GM12878 (cell line): ENCODE measurements around the gene CDK5RAP1.

ENCODE experiments used
- BCL11A ChIP-seq: IDR thresholded peaks from 2 replicates; pipeline ENCODE4 v1.6.1; 2011; ENCODE audit warnings: low read depth, low read length
- BMI1 ChIP-seq: fragments of 450-650 bp; IDR thresholded peaks from 2 replicates; pipeline ENCODE4 v1.6.1; 2016; ENCODE audit warnings: mild to moderate bottlenecking, moderate library complexity, borderline replicate concordance
- EP300 ChIP-seq, 2 experiments: fragments of 150-350 bp in 1 of 2; IDR thresholded peaks; 2 replicates each; pipeline ENCODE4 v1.6.1; 2011 to 2012; ENCODE audit warnings: low read depth in 2 of 2, low read length in 2 of 2, borderline replicate concordance in 1 of 2, improper control_type of control experiment in 1 of 2, inconsistent platforms in 1 of 2; ENCODE audit not compliant: control insufficient read depth in 1 of 2
- MEF2A ChIP-seq: IDR thresholded peaks from 2 replicates; pipeline ENCODE4 v1.6.1; 2011; ENCODE audit warnings: low read depth, mild to moderate bottlenecking, low read length, moderate library complexity; ENCODE audit not compliant: insufficient read depth
- MXI1 ChIP-seq: fragments of 150-350 bp; IDR thresholded peaks from 2 replicates; pipeline ENCODE4 v1.6.1; 2011; ENCODE audit warnings: low read depth, mild to moderate bottlenecking, inconsistent platforms, low read length, improper control_type of control experiment
- NR2C2 ChIP-seq: IDR thresholded peaks from 2 replicates; pipeline ENCODE4 v1.6.1; 2011; ENCODE audit warnings: borderline replicate concordance, low read depth; ENCODE audit not compliant: control insufficient read depth, insufficient read length
- NR2F1 ChIP-seq: fragments of 450-650 bp; conservative IDR thresholded peaks from 2 replicates; pipeline ENCODE4 v1.6.1; 2017; ENCODE audit warnings: mild to moderate bottlenecking
- POLR2A ChIP-seq: IDR thresholded peaks from 2 replicates; pipeline ENCODE4 v1.6.1; 2011; ENCODE audit warnings: low read depth, mild to moderate bottlenecking, low read length
- REST ChIP-seq: IDR thresholded peaks from 2 replicates; pipeline ENCODE4 v1.6.1; 2012; ENCODE audit warnings: mild to moderate bottlenecking, low read depth, low read length
- SPI1 ChIP-seq: IDR thresholded peaks from 2 replicates; pipeline ENCODE4 v1.6.1; 2011; ENCODE audit warnings: low read depth, mild to moderate bottlenecking, low read length, moderate library complexity, borderline replicate concordance; ENCODE audit not compliant: insufficient read depth
- TAF1 ChIP-seq: IDR thresholded peaks from 2 replicates; pipeline ENCODE4 v1.6.1; 2011; ENCODE audit warnings: mild to moderate bottlenecking, low read depth, low read length, borderline replicate concordance
- YY1 ChIP-seq: IDR thresholded peaks from 2 replicates; pipeline ENCODE4 v1.6.1; 2011; ENCODE audit warnings: low read depth, mild to moderate bottlenecking, low read length
- ZNF274 ChIP-seq: IDR thresholded peaks from one replicate; pipeline ENCODE4 v1.8.0; 2011; ENCODE audit not compliant: insufficient read length, insufficient read depth

- TF ChIP-seq BCL11A (no peak), YY1 (no peak), MEF2A (no peak), ZNF274 (no peak), EP300 (IDR thresholded peaks at IDR 0.05; ENCODE audit: borderline replicate concordance in 1 of 2, control insufficient read depth in 1 of 2, low read depth in 2 of 2, low read length in 2 of 2) (no peak), POLR2A (no peak), SPI1 (no peak), BMI1 (no peak), MXI1 (no peak), NR2C2 (no peak), TAF1 (no peak), NR2F1 (no peak), REST (no peak)
Measured at GRCh38 chr20:33441142-33441955, 40.0 kb upstream of the CDK5RAP1 start.
